Activated gamma-delta T cell treated with Interleukin-2 at 50 U/mL for 16 hours (primary cell): Measurements from ENCODE around the gene MYOCD.
"Not testable (repeated sequence)": the region's sequence is repeated elsewhere in the genome, so short reads cannot be mapped to it uniquely, and the experiment has no call there.

Source experiments
- DNase-seq: peaks from one replicate; pipeline ENCODE4 v3.0.0-alpha.2; 2020

Gene MYOCD

GRCh38 chr17:12665263-12666210 lies at the start of gene MYOCD:
MYOCD (plus strand) TSS chr17:12665890; CDS start chr17:12666189, 299 bp downstream.
- DNase-seq = no peak

- DNase-seq = no peak
Measured at GRCh38 chr17:12616161-12616560, 49.5 kb upstream of the MYOCD start.

GRCh38 chr17:12618557-12618956 lies 47.1 kb upstream of the MYOCD start:
- no peak for DNase-seq

- no peak for DNase-seq
Measured at GRCh38 chr17:12619459-12620199, 46.1 kb upstream of the MYOCD start.

GRCh38 chr17:12620200-12620720 lies 45.4 kb upstream of the MYOCD start:
- no peak for DNase-seq

GRCh38 chr17:12622726-12623125 lies 43.0 kb upstream of the MYOCD start:
- no peak for DNase-seq

- no peak for DNase-seq
Measured at GRCh38 chr17:12623220-12623848, 42.4 kb upstream of the MYOCD start.

GRCh38 chr17:12624211-12624610 lies 41.5 kb upstream of the MYOCD start:
- no peak for DNase-seq

GRCh38 chr17:12625092-12625491 lies 40.6 kb upstream of the MYOCD start:
- DNase-seq = no peak

GRCh38 chr17:12627177-12627629 lies 38.5 kb upstream of the MYOCD start:
- DNase-seq = no peak

- DNase-seq = no peak
Measured at GRCh38 chr17:12627781-12628451, 37.8 kb upstream of the MYOCD start.

- DNase-seq = no peak
Measured at GRCh38 chr17:12631076-12631475, 34.6 kb upstream of the MYOCD start.

- no peak for DNase-seq
Measured at GRCh38 chr17:12632785-12633184, 32.9 kb upstream of the MYOCD start.

- no peak for DNase-seq
Measured at GRCh38 chr17:12634789-12635414, 30.8 kb upstream of the MYOCD start.

GRCh38 chr17:12635996-12636395 lies 29.7 kb upstream of the MYOCD start:
- not testable (repeated sequence) for DNase-seq

GRCh38 chr17:12637015-12637414 lies 28.7 kb upstream of the MYOCD start:
- DNase-seq = no peak

GRCh38 chr17:12637745-12638651 lies 27.7 kb upstream of the MYOCD start:
- DNase-seq = no peak

GRCh38 chr17:12640364-12640763 lies 25.3 kb upstream of the MYOCD start:
- no peak for DNase-seq

GRCh38 chr17:12641084-12641483 lies 24.6 kb upstream of the MYOCD start:
- no peak for DNase-seq

GRCh38 chr17:12642034-12642433 lies 23.7 kb upstream of the MYOCD start:
- no peak for DNase-seq

- DNase-seq = no peak
Measured at GRCh38 chr17:12643822-12644221, 21.9 kb upstream of the MYOCD start.
